Right kidney (tissue), 1 donor: ENCODE measurements around the gene DUSP22.
"Not testable (repeated sequence)": the region's sequence is repeated elsewhere in the genome, so short reads cannot be mapped to it uniquely, and the experiment has no call there.

Source experiments
- DNase-seq: peaks from one replicate; pipeline ENCODE4 v3.0.0-alpha.2; 2016

DUSP22 gene

DNA sequence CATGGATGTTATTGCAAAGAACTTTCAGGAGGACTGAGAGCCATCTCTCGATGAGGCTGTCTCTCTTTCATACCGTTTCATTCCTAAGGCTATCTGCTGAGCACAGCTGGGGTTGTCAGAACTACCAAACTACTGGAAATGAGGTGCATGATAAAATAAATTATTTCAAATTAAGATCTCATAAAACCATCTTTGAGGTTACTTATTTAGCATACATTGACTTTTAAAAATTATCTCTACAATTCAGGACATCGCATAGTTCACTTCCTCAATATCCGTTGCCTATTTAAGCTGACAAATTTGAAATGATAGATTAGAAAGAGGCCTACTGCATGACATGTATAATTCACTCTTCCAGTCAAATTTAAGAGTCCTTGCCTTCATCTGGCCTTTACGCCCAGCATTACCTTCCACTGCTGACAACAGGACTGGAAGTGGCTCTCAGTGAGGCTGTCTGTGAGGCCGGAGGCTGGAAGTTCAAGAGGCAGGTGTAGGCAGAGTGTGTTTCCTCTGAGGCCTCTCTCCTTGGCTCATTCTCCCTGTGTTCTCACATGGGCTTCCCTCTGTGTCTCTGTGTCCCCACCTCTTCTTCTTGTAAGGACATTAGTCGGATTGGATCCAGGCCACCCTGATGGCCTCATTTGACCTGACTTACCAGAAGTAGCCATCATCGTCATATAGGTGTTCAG, 12.8 kb upstream of the DUSP22 start:
- no peak for DNase-seq

DNA sequence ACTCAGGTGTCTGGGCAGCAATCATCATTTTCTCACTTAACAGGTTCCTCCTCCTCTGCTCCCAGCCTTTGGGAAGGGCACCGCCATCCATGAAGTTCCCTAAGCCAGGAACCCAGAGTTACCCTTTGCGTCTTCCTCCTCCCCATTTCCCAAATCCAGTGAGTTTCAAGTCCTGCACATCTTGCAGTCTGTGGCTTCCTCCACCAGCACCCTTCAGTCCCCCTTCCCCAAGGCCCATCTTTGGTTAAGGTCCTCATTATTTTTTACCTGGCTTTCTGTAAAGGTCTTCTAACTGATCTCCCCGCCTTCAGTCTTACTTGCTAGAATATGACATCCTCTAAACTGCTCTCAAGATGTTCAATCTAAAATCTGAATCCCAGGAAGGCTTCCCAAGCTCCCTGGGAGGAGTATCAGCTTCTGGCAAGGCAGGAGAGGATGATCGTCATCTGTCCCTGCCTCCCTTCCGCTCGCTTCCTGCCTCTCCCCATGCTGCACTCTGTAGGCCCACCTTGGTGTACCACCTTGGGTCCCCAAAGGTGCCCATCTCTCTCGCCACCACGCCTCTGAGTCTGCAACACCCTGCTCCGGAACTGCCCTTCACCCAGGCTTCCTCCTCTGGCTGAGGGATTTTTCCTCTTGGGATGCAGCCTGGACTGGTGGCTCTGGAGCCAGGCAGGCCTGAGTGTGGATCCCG, 11.4 kb upstream of the DUSP22 start:
- DNase-seq = no peak

DNA sequence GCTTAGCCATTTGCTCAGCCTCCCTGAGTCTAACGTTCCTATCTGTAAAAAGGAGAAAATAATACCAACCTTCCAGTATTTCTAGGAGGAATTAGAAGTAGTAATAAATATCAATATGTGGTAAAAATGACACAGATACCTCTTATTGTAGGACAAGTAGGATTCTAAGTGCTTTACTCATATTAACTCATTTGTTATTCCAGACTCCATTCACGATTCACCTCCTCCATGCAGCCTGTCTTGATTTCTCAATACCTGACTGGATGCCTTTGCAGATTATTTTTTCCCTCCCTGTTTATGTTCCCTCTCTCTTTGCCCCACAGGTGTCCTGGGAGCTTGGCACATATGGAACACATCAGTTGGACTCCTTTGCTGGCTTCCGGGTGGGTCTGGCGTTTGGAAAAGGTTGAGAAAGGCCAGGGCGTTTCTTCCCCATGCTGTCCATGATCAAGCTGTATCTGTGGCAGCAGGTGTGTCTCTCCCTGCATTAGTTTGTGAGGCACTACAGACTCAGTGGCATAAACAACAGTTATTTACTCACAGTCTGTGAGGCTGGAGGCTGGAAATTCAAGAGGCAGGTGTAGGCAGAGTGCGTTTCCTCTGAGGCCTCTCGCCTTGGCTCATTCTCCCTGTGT, 10.7 kb upstream of the DUSP22 start:
- DNase-seq = no peak

DNA sequence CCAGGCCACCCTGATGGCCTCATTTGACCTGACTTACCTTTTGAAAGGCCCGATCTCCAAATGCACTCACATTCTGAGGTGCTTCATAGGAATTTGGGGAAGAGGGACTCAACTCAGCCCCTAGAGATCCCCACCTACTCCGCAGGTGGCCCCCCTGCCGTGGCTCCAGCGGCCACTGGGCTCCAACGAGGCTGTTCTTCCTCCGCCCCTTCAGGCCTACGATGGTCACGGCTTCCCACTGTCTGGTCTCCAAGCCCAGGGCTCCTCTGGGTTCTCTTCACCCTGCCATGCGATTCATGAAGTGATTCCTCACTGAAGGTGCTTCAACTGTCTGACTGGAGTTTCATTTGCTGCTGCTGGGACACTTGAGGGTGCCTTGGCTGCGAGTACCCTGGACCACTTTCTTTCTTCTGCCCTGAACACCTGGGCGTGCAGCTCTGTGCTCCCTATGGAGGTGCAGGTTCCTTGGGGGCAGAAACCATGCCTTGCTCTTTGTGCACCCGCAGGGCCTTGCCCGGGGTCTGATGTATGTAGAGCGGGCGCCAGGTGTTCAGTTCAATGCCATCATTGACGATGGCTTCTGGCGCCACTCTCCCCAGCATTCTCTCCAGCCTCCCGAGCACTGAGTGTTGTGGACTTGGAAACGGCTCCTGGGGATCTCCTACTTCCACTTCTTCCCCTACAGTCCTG, 10.0 kb upstream of the DUSP22 start:
- no peak for DNase-seq

DNA sequence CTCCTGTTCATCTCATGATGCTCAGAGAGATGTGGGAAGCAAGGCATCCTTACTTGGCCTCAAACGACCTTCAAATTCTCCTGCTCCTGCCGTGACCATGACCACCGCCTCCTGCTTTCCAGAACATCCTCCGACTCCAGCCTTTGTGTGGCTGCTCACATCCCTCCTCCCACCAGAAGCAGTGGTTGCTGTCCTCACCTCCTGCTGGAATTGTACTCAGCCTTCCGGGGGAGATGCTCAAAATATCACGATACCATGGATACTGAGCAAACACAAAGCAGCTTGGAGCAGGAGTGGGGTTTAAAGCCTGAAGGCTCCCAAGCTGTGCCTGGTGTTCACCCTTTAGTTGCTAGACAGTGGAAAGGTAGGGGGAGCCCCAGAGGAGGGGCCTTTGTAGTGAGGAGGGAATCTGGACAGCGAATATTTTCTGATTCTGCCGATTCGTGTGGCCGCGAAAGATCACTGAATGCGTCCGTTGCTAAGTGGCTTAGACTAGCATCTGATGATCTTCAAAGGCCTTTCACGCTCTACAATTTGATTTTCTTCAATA, 9.3 kb upstream of the DUSP22 start:
- no peak for DNase-seq

DNA sequence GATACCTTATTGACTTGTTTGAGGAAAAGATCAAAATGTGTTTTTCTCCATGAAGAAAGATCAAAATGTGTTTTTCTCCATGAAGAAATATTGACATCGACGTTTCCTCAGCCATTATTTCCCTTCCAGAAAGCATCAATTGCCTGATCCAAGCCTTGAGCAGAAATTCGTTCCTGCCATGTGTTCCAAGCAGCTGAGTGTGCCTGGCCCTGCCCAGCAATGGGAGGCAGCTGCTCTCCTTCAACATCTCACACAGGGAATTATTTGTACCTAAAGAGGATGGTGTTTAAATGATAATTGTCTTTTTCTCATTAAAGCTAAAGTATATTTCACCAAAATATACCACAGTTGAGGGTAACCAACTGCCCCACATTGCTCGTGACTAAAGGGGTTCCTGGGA, 7.8 kb upstream of the DUSP22 start:
- DNase-seq = no peak

DNA sequence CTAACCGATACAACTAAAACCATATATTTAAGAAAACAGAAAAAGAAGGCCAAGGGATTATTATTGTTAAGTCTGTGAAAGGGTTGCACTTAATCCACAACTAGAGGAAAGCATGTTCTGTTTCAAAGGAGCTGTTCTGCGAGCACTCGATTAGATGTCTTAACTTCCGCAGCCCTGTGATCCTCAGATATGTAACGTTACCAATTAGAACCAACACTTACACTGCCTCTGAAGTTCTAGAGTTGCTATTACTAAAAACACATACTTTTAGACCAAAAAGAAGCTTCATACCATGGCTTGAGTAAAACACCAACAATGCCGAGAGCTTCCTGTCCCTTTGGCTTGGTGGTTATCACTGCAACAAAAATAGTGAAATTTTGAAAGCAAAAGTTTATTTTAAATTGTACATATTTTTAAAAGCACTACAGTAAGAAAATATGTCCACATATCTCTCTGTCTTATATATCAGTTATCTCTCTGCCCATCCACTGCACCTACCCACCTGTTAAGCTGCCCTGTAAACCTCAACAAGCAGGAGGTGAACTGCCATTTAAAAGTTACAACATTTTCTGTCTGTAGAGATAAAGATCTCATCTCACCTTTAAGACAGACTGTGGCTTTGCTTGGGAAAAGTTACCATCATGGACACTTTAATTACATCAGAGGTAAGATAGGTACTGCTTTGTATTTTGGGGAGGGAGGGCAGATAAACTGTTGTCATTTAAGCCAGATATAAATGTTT, 7.1 kb upstream of the DUSP22 start:
- DNase-seq = no peak

DNA sequence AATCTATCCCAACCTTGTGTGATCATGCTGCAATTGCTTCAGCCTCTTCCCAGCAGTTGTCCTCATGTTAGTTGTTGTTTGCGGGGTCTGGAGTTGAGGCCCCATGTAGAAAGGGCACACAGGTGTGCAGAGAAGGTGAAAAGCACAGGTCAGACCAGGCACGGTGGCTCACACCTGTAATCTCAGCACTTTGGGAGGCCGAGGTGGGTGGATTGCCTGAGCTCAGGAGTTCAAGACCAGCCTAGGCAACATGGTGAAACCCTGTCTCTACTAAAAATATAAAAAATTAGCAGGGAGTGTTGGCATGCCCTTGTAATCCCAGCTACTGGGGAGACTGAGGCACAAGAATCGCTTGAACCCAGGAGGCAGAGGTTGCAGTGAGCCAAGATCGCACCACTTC, 6.4 kb upstream of the DUSP22 start:
- not testable (repeated sequence) for DNase-seq

DNA sequence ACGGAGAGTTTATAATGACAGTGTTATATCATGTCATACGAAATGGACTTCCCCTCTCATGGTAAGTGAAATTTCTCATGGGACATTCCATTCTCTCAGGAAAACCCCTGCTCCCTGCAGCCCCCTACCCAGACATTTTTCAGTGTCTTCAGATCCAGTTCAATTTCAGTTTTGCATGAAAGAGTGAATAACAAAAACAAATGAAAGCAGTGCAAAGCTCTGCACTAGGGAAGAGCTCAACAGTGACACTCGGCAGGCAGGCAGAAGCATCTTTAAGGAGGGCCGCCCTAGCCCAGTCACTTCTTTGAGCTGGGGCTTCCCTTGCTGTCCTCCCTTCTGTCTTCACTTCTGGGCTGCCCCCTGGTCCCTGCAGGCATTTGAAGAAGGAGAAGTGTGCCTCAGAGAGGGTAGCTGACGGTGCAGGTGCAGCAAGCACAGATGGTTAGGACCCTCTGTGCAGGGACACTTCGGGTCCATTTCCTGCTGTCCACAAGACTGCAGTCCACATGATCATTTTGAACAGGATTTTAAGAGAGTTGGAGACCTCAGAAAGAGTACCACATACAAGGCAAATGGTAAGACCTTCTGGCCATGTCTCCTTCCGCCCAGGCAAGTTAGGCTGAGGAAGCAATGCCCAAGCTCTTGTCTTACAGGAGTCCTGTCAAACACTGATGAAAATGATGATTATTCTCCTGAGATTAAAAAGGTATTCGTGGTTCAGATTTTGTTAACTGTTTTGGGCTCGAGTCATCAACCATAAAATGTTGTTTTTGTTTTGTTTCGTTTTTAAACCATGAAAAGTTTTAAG, 5.4 kb upstream of the DUSP22 start:
- DNase-seq = no peak

DNA sequence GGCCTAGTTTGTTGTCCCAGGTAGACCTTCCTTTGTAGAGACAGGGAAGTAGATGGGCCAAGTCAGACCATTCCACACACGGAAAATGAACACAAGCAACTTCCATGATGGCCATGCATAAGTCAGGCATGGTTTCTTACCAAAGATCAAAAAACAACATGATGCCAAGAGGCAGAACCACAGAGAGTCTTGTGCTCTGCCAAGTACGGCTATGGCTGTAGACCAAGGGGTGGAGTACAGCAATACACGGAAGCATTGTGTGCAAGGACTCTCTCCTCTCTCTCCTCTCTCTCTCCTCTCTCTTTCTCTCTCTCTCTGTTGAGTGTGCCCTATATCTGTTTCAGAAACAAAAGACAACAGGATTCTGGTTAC, 4.8 kb upstream of the DUSP22 start:
- no peak for DNase-seq

DNA sequence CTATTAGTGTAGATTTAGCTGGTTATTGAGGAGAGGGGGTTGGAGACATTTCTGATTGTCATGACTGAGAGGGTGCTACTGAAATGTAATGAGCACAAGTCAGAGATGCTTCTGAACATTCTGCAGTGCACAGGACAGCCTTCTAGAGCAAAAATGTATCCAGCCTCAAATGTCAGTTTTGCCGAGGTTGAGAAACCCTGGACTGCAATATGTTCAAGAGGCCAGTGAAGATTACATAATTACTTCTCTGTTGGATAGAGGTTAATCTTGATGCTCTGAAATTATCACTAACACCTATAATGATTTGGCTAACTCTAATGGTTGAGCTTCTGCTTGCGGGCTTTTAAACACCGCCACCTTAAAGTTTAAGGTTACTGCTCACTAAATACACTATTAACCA, 3.4 kb upstream of the DUSP22 start:
- no peak for DNase-seq

DNA sequence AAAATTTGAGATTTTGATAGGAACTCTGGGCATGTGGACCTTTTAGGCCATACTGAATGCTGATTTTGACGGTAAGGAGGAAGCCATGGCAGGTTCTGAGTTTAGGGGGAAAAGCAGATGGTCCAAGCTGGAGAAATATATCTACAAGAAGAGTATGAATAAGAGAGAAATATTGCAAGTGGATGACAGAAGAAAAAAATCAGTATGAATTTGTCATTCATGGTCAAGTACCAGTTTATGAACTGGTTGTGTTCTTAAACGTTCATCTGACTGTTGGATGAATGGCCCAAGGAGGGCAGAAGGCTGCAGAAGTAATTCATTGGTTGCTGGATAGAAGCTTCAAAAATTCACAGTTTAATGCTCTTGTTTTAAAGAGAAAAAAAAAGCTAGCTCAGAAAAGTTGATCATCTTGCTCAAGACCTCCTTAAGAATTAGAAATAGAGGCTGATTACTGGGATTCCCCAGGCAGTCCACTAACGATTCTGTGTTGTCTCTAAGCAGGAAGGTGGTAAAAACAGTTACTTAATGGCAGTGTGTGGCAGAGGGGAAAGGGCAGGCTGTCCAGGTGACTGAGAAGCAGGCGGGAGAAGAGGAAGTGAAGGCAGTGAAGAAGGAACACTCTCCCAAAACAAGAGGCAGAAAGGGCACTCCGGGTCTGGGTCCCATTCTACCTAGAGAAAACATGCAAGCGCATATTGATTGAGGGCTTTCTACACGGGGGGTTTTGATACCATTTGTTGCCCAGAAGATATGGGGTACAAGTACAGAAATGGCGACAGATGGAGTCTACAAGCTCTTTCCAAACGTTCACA, 2.0 kb upstream of the DUSP22 start:
- DNase-seq = no peak

DNA sequence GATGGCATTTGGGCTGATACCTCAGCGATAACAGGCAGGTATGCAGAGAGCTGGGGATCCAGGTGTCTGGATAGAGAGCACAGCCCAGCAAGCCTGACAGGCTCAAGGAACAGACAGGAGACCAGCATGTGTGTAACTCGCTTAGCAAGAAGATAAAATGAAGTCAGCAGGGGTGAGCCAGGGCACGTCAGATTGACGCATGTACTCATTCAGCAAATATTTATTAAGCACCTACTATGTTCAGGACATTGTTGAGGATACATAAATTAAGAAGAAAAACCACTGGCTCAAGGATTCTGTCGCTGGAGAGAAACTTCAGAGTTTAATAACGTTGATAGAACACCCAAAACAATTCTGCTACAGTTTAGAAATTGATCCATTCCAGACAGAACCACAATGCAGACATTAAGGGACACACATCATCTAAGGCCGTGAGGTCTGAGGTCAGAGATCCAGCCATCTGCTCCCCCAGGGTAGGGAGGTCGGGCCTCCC, 1.0 kb upstream of the DUSP22 start:
- peak; percentile 7 for DNase-seq

DNA sequence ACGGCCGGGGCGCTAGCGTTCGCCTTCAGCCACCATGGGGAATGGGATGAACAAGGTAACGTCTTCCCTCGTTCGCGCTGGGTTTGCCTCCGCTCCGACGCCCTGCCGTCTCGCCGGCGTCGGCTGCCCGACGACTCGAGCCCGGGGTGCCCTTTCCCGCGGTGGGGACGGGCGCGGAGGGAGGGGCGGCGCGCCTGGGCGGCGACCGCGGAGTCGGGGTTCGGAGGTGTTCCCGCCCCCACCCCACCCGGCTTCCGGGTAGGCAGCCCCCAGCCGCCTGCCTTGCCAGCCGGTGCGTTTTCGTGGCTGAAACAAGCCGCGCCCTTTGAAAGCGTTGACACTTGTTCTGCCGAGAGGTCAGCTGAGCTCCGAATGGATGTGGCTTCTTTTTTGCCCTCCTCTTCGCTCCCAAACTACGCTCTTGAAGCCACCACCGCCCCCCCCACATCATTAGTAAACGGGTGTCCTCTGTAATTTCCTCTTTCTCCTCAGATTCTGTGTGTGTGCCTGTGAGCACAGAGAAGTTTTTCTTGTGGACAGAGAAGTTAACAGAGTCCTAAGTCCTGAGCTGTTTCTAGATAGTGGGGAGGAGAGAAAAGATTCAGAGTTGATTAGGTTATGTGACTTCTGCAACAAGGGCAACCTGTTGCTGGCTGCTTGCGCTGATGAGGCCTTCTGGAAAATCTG, 362 bp downstream of the DUSP22 start:
- DNase-seq = peak; percentile 81

DNA sequence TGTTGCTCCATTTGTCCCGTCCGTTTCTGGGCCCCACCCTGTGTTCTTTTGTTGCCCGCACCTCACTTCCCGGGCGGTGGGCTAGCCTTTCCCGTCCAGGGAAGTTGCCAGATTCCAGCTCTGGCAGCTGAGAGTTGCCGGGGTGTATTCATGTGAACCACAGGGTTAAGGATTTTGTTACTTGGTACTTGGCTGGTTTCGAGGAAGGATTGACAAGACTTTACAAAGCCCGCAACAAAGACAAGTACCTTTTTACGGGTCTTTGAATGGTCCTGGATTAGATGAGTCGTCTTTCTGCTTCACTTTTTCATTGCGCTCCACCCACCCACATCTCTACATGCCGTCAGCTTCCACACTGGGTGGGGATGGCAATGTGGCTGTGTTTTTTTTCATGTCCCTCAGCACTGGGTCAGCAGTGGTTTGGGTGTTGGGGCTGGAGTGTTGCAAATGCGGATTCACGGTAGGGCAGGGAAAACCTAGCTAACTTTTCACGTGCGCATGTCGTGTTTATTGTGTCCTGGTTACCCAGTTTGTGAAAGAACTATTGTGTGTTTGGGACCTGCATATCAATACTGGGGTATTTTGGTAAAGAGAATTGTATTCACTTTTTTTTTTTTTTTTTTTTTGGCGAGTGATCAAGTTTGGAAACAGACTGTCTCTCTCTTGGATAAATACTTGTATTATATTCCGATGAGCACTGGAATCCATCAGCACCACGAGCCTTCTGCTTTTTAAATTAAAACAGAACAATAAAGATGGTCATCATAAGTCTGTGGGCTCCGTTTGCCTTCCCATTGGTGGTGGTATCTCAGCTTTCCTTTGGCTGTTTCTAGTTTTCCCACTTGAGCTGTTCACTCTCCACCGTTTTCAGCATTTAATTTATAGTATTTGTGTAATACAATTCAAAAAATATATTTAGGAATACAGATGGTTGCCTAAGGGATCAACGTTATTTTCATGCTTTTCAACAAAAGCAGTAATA, 1.2 kb downstream of the DUSP22 start:
- no peak for DNase-seq

DNA sequence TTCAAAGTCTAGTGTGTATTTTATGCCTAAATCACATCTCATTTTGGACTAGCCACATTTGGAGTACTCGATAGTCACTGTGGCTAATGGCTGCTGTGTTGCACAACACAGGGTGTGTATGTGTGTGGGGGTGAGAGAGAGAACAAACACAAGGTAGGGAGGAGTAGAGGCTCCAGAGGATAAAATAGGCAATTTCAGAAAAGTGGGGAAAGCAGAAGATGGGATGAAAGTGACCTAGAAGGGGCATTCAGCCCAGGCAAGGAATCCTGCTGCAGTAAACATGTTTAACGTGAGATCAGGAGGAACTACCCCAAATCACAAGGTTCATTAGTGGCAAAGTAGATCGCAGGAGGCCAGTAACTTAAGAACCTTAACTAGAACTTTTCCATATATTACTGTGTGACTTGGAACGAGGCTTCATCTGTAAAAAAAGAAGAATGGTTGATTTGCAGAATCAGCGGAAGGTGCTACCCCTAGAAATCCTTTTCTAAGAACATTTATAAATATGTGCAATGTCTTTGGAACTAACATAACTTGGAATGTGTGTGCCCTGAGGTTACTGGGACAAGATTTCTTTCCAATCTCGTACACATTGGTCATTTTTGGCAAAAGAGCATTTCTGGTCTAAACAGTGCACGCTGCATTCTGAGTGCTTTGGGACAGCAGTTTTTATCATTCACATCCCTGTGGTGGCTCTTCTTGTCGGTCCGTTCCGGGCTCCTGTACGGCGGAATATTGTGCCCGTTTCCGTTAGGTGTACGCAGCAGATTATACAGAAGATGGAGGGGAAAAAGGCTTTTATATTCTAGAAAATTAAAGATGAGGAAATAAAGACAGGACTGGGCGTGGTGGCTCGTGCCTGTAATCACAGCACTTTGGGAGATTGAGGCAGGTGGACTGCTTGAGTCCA, 2.6 kb downstream of the DUSP22 start:
- DNase-seq = no peak
